AG20443 (cell line): Measurements from ENCODE around the gene RAB44.

ENCODE experiments used
- DNase-seq: peaks from one replicate; pipeline ENCODE4 v3.0.0; 2012; ENCODE audit warnings: low spot score, mixed read lengths

The RAB44 gene

DNA sequence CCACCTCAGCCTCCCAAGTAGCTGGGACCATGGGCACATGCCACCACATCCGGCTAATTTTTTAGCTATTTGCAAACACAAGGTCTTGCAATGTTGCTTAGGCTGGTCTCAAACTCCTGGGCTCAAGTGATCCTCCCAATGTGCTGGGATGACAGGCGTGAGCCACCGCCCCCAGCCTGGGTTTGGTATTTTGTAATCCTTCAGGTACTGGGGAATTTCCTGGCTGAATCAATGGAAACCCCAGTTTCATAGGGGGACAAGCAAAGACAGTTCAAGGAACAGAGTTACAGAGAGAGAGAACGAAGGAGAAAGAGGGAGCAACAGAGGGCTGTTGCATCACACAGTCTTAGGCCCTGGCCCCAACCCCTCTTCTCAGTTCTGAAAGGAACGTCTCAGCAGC lies 35.7 kb downstream of the RAB44 start:
- DNase-seq: no peak

DNA sequence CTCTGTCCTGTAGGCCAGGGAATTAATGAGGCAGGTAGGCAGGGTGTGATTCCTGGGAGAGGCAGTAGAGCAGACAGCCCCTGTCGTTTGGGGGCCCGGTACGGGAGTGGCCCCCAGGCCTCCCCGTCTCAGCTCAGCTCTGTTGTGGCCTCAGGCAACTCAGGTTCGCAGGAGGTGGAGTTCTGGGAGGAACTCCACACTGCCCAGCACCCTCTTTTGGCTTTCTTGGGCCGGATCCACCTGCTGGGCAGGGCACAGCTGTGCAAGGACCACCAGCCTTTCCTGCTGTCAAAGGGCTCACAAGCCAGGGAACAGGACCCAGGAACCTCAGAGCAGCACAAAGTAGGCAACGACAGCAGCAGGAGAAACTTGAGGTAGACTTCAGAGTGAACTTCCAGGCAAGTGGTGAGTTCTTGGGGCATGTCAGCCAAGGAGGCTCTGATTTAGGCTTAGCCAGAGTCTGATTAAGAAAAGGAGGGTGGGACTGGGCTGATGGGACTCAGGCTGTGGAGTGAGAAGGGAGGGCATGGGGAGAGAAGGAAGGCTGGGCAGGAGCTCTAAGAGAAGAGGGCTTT lies 36.9 kb downstream of the RAB44 start:
- DNase-seq: no peak

DNA sequence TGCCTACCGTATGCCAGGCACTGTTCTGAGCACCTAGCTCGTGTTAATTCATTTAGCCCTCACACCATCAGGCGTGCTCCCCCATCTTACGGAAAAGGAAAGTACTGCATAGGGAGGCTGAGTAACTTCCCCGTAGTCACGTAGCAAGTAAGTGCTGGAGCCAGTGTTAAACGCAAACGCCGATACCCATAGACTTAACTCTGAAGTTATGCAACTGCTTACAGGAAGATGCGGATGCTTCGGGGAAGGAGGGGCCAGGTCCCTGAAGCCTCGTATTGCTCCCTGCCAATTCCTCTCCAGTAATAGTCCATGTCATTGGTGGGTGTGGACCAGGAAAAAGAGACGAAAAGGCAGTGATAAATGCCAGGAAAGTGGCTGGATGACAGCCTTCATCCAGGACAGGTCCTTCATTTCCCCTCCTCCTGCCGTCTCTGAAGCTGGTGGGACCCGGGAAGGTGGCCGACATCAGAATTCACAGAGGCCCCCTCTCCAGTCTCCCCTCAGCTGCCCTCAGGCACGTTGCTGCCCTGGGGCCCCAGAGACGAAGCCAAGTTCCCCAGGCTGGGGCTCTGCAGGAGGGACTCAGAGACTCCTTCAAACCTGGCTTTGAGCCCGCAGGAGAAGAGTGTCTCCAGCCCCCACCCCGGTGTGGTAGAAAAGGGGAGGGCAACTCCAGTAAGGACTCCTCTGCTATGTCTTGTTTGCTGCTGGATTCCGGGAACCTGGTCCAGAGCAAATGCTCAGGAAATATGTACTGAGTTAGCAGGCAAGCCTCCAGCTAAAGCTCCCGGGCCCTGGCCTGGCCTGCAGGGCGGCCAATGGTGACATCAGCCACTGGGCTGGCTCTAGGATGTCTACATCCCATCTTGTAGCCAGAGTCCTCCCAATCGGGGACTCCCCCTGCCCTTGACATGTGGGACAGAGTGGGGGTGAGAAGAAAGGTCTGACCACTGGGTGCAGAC lies 37.8 kb downstream of the RAB44 start:
- DNase-seq: peak; percentile 94

DNA sequence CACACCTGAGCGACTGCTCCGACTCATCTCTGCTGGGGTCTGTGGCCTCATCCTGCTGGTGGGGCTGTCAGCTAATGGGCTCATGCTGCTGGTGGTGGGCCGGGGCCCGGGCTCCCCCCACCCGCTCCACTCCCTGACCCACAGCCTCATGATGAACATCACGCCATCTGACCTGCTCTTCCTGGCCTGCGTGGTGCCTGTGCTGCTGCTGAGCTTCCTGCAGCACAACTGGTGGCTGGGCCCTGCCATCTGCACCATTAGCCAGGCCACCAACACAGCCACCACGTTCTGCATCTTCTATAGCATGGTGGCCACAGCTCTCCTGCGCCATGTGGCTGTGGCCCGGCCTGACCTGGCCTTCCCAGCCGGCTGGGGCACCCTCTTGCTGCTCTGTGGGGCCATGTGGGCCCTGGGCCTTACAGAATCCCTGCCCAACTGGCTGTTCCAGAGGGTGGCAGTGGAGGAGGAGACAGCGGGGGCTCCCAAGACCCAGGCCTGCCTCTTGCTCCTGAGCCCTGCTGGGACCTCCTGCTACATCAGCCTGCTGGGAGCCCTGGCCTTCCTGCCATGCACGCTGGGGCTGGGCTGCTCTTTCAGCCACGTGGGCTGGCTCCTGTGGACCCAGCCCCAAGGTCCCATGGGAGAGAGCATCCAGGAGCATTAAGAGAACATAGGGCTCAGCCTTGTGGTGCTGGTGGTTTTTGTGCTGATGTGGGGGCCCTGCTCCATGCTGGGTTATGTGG lies 39.6 kb downstream of the RAB44 start:
- no peak for DNase-seq

DNA sequence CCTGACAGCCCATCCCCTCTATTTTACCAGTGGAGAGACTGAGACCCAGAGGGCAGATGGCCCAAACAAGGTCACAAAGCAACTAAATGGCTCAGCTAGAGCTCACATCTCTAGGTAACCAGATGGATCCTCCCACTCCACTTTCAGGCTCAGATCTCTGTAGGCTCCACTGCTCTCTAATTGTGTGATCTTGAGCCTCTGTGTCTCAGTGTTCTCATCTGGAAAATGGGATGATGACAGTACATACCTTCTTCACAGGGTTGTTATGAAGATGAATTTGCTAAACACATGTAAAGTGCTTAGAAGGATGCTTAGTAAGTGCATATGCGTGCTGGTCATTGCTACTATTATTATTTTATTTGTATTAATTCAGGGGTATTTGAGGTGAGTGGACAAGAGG lies 40.5 kb downstream of the RAB44 start:
- no peak for DNase-seq

DNA sequence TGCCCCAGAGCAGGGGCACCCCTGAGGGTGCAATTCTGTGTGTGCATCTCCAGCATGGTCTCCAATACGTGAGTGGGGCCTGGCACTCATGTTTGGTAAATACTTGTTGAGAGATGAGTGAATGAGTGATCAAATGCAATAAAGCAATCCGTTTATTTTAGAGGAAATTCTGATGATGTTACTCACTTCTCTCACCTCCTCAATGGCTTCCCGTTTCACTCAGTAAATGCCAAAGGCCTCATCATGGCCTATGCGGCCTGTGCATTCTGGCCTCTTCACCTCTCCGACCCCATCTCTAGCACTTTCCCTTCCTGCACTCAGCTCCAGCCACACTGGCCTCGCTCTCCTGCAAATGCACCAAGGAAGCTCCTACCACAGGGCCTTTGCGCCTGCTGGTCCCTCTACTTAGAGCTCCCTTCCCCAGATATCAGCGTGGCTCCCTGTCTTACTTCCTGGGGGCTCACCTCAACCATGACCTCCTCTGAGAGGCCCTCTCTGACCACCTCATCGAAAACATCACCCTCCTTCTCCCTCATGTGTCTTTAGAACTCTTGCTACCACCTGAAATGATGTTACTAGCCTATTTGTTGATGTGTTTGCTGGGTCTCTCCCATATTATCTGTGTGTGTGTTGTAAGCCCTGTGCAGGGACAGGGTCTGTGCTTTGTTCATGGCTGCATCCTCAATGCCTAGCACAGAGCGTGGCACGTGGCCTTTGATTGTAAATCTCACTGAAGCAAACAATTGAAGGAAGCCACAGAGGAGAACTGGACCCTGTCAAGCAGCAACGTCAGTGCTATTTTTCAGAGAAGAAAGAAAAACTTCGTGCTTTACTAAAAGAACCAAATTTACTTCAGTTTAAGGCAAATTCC lies 42.6 kb downstream of the RAB44 start:
- DNase-seq: no peak

DNA sequence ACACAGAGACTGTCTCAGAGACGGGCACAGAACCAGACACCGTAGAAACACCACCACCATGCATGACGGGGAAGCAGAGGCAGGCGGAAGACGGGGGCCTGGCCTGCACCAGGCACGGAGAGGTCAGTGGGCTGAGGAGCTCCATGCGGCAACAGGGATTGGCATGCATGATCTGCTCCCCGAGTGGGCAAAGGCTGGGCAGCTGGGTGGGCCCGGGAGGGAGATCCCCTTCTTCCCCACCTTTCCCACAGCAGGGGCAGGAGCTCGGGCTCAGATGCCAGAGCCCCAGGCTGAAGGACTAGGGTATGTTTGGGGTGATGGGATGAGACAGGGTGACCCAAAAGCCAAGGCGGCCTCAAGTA lies 43.2 kb downstream of the RAB44 start:
- DNase-seq: no peak

DNA sequence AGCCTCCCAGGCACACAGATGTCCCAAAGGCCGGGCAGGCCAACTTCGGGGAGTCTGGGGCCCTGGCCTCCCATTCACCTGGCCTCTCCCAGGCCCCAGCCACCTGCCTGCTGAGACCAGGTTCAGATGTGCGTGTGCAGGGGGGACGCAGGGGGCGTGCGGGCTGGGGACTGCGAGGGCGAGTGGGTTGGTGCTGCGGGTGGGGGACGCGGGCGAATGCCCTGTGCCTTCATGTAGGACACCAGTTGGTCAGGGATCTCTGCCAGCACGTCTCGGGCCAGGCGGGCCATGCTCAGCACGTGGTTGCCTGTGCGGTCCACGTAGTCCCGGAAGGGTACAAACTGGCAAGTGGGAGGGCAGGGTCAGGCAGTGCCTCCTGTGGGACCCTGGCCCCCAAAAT lies 44.5 kb downstream of the RAB44 start:
- no peak for DNase-seq

DNA sequence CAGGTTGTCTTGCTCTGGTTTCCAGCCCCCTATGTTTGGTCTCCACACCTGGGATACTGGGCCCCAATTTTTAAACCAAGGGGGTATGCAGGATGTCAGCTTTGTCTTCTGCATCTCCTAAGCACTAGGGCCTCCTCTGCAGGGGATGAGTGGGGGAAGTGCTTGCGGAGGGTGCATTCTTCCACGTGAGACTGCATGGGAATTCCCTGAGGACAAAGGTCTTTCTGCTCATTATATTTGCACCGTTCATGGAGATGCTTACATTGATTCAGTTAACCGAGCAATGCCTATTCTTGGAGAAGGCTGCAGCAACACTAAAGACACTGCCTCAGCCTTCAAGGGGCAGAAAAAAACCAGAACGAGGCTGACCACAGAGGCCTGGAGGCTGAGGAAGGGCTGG lies 45.4 kb downstream of the RAB44 start:
- no peak for DNase-seq

DNA sequence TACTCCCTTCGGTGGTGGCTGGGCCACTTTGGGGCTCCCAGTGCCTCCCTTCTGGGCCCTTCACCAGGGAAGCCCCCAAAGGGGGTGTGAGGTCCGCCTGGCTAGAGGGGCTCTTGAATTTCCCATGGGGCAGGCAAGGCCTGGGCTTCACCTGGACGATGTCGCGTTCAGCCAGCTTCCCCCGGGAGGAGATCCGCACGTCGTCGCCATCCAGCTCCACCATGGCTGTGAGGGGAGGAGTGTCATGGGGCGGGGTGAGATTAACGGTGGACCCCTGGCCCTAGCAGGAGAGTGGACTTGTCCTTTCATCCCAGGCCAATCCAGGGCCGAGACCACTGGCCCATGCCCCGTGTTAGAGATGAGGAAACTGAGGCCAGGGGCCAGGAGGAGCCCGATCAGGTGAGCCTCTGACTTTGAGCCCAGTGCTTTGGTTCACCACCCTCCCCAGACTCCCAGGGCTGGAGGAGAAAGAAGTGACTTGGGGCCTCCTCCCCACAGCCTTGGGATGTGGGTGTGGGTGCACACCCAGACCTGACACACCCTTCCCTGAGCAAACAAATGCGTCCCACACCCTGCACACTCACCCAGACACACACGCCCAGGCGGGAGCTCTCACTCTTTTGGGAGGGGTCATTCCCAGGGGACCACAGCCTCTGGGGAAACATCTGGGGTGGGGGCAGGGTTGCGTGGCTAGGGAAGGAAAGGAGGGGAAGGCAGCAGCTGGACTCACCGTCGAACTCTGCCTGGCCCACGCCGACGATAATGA lies 46.1 kb downstream of the RAB44 start:
- DNase-seq: no peak

DNA sequence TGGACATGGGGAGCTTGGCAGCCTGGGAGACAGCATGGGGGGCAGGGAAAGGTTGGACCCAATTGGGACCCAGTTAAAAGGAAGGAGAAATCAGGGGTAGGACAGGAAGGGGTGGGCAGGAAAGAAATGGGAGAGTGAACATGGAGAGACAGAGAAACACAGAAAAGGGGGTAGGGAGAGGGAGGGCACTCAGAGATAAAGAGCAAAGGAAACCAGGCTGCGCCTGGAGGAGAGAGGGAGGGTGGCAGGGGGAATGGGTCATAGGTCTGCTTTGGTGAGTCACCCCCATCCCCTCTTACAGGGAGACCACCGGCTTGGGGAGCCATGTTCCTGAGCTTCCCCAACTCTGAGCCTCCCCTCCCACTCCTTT lies 46.7 kb downstream of the RAB44 start:
- DNase-seq: no peak

DNA sequence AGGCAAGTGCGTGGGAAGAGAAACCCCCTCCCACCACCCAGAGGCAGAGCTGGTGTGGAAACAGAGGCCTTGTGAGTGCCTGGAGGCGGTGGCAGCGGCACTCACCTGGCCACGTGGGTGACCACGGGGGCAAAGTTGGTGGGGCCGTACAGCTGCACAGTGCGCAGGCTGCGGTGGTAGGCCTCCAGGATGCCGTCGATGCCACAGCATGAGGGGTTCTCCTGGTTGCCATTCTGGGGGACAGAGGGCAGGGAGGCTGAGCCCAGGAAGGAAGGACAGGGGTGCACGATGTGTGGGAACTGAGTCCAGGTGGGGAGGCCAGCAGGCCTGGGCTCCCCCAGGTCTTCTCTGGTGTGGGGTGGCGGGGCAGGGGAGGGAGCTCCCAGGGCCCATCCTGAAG lies 47.7 kb downstream of the RAB44 start:
- no peak for DNase-seq

DNA sequence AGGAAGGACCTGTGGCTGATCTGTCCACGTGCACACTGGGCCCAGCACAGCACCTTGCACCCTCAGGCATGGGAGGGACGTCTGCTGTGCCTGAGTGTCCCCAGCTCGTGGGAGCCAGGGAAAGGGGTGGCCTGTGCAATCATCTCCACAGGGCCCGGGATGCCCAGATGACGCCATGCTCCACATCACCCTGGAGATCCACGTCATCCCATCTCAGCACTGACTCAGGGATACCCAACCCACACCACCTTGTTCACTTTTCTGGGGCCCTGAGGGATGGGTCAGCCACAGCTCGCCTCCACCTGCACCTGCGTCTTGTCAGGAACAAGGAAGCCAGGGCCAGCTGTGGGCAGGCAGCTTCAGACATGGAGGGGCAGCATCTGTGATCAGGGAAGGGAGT lies 48.2 kb downstream of the RAB44 start:
- no peak for DNase-seq

DNA sequence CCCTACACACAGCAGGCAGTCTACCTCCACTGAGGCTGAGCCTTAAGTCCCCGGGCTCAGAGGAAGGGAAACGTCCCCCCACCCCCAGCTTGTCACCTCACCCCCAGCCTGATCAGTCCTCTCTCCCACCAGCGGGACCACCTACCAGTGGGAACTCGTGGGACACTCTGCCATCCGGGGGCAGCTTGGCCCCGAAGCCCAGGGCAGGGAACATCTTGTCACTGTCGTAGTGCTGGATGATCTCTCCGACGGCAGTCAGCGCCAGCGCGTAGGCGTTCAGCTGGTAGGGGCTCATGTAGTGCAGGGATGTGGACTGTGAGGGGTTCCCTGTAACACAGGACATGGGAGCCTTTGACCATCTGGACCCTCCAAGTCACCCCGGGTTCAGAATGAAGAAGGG lies 48.6 kb downstream of the RAB44 start:
- no peak for DNase-seq

DNA sequence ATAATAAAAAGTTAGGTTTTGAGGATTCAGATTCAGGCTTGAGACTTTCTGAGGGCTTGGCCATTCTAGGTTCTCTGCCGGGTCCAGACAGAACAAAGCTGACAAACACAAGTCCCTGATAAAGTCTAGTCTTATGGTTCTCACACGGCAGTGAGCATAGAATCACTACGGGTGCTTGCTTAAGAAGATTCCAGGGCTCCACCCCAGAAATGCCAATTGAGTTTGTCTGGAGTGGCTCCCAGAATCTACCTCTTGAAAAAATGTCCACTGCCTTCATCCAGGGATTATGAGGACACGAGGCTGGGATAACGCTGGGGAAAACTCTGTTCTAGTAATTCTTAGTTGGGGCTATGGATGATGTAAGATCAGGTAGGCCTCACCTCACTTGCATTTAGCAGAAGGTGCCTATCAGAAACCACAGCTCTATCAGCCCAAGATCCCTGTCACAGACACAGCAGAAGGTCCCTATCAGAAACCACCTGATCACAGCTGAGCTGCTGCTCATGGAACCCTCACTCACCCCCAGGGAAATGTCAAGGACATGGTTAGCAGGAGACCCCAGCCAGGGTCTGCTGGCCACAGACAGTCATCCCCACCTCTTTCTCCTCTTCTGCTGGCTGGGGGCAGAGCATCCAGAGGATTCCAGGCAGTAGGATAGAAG lies 52.3 kb downstream of the RAB44 start:
- no peak for DNase-seq

DNA sequence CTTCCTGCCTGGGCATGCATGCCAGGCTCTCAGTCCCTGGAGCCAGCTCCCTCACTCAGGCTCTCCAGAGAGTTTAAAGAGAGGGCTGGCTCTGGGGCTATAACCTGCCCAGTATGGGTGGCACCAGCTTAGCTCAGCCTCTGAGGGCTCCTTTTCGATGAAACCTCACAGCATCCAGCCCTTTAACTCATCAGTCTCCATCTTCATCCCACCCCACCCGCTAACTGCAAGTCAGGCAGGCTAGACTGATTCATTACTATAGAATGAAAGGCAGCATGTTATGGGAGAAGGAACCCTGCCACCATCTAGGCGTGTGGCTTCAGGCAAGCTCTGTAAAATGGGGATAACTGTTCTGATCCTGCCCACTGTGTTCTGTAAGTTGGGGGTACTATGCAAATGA lies 53.5 kb downstream of the RAB44 start:
- no peak for DNase-seq

DNA sequence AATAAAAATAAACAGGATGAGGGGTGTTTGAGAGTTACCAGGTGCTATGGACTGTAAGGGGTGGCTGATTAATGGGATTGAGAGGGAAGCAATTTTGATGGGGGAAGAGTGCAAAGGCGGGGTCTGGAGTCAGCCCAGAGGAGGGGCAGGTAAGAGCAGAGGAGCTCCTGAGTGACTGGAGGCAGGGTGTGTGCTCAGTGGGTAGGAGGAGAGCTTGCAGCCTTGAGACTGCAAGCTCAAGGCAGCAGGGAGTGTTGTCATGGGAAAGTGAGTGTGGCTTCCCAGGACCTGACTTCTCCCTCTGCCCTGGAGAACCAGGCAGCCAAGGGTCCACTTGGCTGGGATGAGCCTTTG lies 54.2 kb downstream of the RAB44 start:
- no peak for DNase-seq

DNA sequence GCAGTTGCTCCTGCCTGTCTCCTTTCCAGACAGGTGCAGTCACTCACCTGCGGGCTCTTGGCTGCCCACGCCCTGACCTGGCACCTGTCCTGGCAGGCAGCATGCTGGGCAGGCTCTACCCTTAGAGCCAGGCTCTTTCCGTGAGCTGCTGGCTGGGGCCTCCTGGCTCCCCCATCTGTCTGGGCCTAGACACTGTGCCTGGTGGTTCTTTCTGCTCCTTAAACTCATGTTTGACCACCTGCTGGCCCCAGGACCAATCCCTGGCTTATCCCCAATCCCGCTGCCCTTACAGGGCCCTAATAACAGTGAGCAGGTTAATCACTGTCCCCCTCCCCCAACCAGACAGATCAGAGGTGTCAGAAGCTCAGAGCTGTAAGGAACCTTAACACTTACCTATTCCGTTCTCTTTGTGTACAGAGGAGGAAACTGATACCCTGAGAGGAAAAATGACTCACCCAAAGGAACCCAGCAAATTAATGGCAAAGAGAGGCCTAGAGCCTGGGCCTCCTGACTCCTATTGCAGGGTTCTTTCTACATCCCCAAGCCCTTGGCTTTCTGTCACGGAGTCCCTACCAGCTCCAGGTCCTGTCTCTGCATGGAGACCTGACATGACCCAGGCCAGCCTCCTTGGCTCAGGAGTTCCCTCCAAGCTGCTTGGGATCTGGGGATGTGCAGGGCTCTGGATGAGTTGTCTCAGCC lies 54.7 kb downstream of the RAB44 start:
- no peak for DNase-seq

DNA sequence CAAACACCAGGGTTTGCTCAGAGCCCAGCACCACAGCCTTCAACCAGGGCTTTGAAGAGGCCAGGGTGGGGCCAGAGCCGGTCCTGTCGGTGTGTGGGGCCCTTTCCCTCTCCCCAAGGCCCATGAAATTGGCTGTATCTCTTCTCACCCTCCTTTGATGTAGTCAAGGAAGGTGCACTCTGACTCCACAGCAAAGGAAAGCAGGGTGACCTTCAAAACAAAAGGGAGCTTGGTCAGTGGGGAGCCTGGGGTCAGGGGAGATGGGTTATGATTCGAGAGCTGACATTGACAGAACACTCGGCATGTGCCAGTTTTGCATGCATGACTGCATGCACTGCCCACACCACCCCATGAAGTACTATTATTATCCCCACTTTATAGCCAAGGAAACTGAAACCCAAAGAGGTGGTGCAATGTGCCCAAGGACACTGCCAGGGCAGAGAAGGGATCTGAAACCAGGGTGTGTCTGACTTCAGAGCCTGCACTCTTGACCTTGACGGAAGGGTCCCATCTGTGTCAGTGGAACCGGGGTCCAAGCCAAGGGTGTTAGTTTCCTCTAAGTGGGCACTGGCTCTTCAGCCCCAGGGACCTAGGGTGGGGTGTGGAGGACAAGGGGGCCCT lies 55.4 kb downstream of the RAB44 start:
- DNase-seq: no peak
